WTC11 (cell line): ENCODE results near the gene LRRC40.

Experiments used
- E2F5 ChIP-seq: sonication (generic); formaldehyde crosslinking; IDR thresholded peaks from 2 replicates; pipeline ENCODE4 v1.8.1; 2022; ENCODE audit warnings: mild to moderate bottlenecking, moderate library complexity, missing genetic modification reagents
- FOXJ3 ChIP-seq: sonication (generic); formaldehyde crosslinking; IDR thresholded peaks from 2 replicates; pipeline ENCODE4 v1.9.0; 2021; ENCODE audit warnings: missing genetic modification reagents, mild to moderate bottlenecking, borderline replicate concordance
- ZBTB21 ChIP-seq: sonication (generic); formaldehyde crosslinking; IDR thresholded peaks from 2 replicates; pipeline ENCODE4 v1.8.1; 2023; ENCODE audit warnings: mild to moderate bottlenecking, missing genetic modification reagents, borderline replicate concordance
- ZNF121 ChIP-seq: sonication (generic); formaldehyde crosslinking; IDR thresholded peaks from 2 replicates; pipeline ENCODE4 v1.8.0; 2023; ENCODE audit warnings: missing genetic modification reagents
- TF ChIP-seq, protein P1 (sequence below): sonication (generic); formaldehyde crosslinking; IDR thresholded peaks from 2 replicates; pipeline ENCODE4 v1.8.1; 2023; ENCODE audit warnings: mild to moderate bottlenecking, missing genetic modification reagents

- TF ChIP-seq ZNF121 (CRISPR knock-in tag) (no peak), ZBTB21 (CRISPR knock-in tag) (no peak), E2F5 (CRISPR knock-in tag) (no peak), FOXJ3 (CRISPR knock-in tag) (no peak)
- TF ChIP-seq, protein P1, sequence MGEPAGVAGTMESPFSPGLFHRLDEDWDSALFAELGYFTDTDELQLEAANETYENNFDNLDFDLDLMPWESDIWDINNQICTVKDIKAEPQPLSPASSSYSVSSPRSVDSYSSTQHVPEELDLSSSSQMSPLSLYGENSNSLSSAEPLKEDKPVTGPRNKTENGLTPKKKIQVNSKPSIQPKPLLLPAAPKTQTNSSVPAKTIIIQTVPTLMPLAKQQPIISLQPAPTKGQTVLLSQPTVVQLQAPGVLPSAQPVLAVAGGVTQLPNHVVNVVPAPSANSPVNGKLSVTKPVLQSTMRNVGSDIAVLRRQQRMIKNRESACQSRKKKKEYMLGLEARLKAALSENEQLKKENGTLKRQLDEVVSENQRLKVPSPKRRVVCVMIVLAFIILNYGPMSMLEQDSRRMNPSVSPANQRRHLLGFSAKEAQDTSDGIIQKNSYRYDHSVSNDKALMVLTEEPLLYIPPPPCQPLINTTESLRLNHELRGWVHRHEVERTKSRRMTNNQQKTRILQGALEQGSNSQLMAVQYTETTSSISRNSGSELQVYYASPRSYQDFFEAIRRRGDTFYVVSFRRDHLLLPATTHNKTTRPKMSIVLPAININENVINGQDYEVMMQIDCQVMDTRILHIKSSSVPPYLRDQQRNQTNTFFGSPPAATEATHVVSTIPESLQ (CRISPR knock-in tag) = no peak
These were observed 6.2 kb upstream of the LRRC40 start for GRCh38 chr1:70211541-70211940.
